WI38 (cell line): ENCODE measurements around the gene BIRC2.

Experiments used
- H3K4me3 ChIP-seq: 2 replicates; pipeline ENCODE4 v1.5.1; 2011; ENCODE audit warnings: low read depth, mild to moderate bottlenecking, control low read depth, low read length
- CTCF ChIP-seq: IDR thresholded peaks from 2 replicates; pipeline ENCODE4 v1.5.1; 2012; ENCODE audit warnings: low read depth, mild to moderate bottlenecking, control low read depth, low read length

The BIRC2 gene

GRCh38 chr11:102402548-102402947 is 55.5 kb downstream of the BIRC2 start:
- TF ChIP-seq CTCF: no peak
- H3K4me3 ChIP-seq: no peak overlapping the region

GRCh38 chr11:102405501-102405900 is 58.5 kb downstream of the BIRC2 start:
- no peak overlapping the region for H3K4me3 ChIP-seq
- TF ChIP-seq CTCF: no peak

GRCh38 chr11:102406099-102406498 is 59.1 kb downstream of the BIRC2 start:
- no peak for TF ChIP-seq CTCF
- no peak overlapping the region for H3K4me3 ChIP-seq

GRCh38 chr11:102407901-102408300 is 60.9 kb downstream of the BIRC2 start:
- H3K4me3 ChIP-seq: no peak overlapping the region
- TF ChIP-seq CTCF: no peak

- TF ChIP-seq CTCF: no peak
- H3K4me3 ChIP-seq: no peak overlapping the region
These were observed 61.3 kb downstream of the BIRC2 start for GRCh38 chr11:102408339-102408738.

- H3K4me3 ChIP-seq: no peak overlapping the region
- no peak for TF ChIP-seq CTCF
These were observed 63.4 kb downstream of the BIRC2 start for GRCh38 chr11:102410382-102410784.

GRCh38 chr11:102411142-102411541 is 64.1 kb downstream of the BIRC2 start:
- no peak for TF ChIP-seq CTCF
- H3K4me3 ChIP-seq: no peak overlapping the region
